A673 (cell line): ENCODE data around the gene OXCT2.
"Not testable (repeated sequence)": the region's sequence is repeated elsewhere in the genome, so short reads cannot be mapped to it uniquely, and the experiment has no call there.

Source experiments
- EZH2 ChIP-seq: fragments of 200-600 bp; sonication (generic); IDR thresholded peaks from 2 replicates; pipeline ENCODE4 v1.6.1; 2017; ENCODE audit warnings: borderline replicate concordance, low read depth, mild to moderate bottlenecking, mixed read lengths, antibody characterized with exemption, low read length; ENCODE audit not compliant: poor library complexity, severe bottlenecking
- TF ChIP-seq, protein P1 (sequence below): fragments of 300-800, 200-600 bp; sonication (generic); conservative IDR thresholded peaks from 2 replicates; pipeline ENCODE4 v1.5.1; 2017; ENCODE audit warnings: low read depth, mild to moderate bottlenecking, antibody characterized with exemption, low read length, moderate library complexity, mixed read lengths

GRCh38 chr1:39770100-39771021 is 787 bp downstream of the OXCT2 start:
- TF ChIP-seq, protein P1, sequence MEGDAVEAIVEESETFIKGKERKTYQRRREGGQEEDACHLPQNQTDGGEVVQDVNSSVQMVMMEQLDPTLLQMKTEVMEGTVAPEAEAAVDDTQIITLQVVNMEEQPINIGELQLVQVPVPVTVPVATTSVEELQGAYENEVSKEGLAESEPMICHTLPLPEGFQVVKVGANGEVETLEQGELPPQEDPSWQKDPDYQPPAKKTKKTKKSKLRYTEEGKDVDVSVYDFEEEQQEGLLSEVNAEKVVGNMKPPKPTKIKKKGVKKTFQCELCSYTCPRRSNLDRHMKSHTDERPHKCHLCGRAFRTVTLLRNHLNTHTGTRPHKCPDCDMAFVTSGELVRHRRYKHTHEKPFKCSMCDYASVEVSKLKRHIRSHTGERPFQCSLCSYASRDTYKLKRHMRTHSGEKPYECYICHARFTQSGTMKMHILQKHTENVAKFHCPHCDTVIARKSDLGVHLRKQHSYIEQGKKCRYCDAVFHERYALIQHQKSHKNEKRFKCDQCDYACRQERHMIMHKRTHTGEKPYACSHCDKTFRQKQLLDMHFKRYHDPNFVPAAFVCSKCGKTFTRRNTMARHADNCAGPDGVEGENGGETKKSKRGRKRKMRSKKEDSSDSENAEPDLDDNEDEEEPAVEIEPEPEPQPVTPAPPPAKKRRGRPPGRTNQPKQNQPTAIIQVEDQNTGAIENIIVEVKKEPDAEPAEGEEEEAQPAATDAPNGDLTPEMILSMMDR: not testable (repeated sequence)
- not testable (repeated sequence) for TF ChIP-seq EZH2
